CD4-positive, alpha-beta T cell treated with Interleukin-12 subunit alpha and Interleukin-12 subunit beta, for 1 hour (primary cell): ENCODE measurements around the gene STRA8.

ENCODE experiments used
- DNase-seq: peaks from one replicate; pipeline ENCODE4 v3.0.0-alpha.2; 2020

The STRA8 gene

GRCh38 chr7:135233570-135233969, at the start of gene STRA8:
TSS of gene STRA8 (plus strand) at chr7:135233838. CDS start at chr7:135240525, 6,687 bp downstream.
- DNase-seq: no peak

- DNase-seq: no peak
Observed at GRCh38 chr7:135184254-135184841, 49.3 kb upstream of the STRA8 start.

GRCh38 chr7:135185471-135186260, 48.0 kb upstream of the STRA8 start:
- DNase-seq: no peak

GRCh38 chr7:135186261-135186540, 47.4 kb upstream of the STRA8 start:
- DNase-seq: no peak

- DNase-seq: no peak
Observed at GRCh38 chr7:135186841-135187253, 46.8 kb upstream of the STRA8 start.

- no peak for DNase-seq
Observed at GRCh38 chr7:135188298-135188984, 45.2 kb upstream of the STRA8 start.

GRCh38 chr7:135189221-135189662, 44.4 kb upstream of the STRA8 start:
- DNase-seq: no peak

GRCh38 chr7:135189961-135190360, 43.7 kb upstream of the STRA8 start:
- DNase-seq: no peak

GRCh38 chr7:135190703-135191102, 42.9 kb upstream of the STRA8 start:
- no peak for DNase-seq

- no peak for DNase-seq
Observed at GRCh38 chr7:135192914-135193536, 40.6 kb upstream of the STRA8 start.

GRCh38 chr7:135193615-135194081, 40.0 kb upstream of the STRA8 start:
- no peak for DNase-seq

GRCh38 chr7:135194494-135195095, 39.0 kb upstream of the STRA8 start:
- no peak for DNase-seq

GRCh38 chr7:135195156-135195555, 38.5 kb upstream of the STRA8 start:
- no peak for DNase-seq

GRCh38 chr7:135195968-135196629, 37.5 kb upstream of the STRA8 start:
- no peak for DNase-seq

GRCh38 chr7:135197343-135197742, 36.3 kb upstream of the STRA8 start:
- DNase-seq: no peak

- no peak for DNase-seq
Observed at GRCh38 chr7:135197906-135198655, 35.6 kb upstream of the STRA8 start.

GRCh38 chr7:135199439-135199838, 34.2 kb upstream of the STRA8 start:
- no peak for DNase-seq

GRCh38 chr7:135200821-135201331, 32.8 kb upstream of the STRA8 start:
- no peak for DNase-seq

- no peak for DNase-seq
Observed at GRCh38 chr7:135201350-135201749, 32.3 kb upstream of the STRA8 start.

- no peak for DNase-seq
Observed at GRCh38 chr7:135204341-135204749, 29.3 kb upstream of the STRA8 start.

GRCh38 chr7:135204876-135205275, 28.8 kb upstream of the STRA8 start:
- no peak for DNase-seq

- no peak for DNase-seq
Observed at GRCh38 chr7:135205850-135206249, 27.8 kb upstream of the STRA8 start.
